ENCODE data around the gene EEF1AKMT4.

Gene EEF1AKMT4

DNA sequence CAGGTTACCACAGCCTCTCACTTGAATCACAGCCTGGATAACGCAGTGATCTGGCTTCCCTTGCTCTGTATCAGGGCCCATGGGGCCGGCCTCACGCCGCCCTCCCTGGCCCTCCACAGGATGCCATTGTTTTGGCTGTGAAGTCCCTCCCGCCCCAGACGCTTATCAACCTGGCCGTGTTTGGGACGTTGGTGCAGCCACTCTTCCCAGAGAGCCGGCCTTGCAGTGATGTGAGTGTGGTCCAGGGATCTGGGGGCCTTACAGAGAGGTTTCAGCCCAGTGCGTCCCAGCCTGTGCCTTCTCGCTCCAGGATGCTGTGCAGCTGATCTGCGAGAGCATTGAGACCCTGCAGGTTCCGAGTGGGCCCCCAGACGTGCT lies 13.4 kb upstream of the EEF1AKMT4 start:
- TF ChIP-seq ZFX (IDR thresholded peaks at IDR 0.05): no peak
- TF ChIP-seq, protein P1, sequence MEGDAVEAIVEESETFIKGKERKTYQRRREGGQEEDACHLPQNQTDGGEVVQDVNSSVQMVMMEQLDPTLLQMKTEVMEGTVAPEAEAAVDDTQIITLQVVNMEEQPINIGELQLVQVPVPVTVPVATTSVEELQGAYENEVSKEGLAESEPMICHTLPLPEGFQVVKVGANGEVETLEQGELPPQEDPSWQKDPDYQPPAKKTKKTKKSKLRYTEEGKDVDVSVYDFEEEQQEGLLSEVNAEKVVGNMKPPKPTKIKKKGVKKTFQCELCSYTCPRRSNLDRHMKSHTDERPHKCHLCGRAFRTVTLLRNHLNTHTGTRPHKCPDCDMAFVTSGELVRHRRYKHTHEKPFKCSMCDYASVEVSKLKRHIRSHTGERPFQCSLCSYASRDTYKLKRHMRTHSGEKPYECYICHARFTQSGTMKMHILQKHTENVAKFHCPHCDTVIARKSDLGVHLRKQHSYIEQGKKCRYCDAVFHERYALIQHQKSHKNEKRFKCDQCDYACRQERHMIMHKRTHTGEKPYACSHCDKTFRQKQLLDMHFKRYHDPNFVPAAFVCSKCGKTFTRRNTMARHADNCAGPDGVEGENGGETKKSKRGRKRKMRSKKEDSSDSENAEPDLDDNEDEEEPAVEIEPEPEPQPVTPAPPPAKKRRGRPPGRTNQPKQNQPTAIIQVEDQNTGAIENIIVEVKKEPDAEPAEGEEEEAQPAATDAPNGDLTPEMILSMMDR (conservative IDR thresholded peaks at IDR 0.05): no peak
- no peak overlapping the region for H3K27ac ChIP-seq

DNA sequence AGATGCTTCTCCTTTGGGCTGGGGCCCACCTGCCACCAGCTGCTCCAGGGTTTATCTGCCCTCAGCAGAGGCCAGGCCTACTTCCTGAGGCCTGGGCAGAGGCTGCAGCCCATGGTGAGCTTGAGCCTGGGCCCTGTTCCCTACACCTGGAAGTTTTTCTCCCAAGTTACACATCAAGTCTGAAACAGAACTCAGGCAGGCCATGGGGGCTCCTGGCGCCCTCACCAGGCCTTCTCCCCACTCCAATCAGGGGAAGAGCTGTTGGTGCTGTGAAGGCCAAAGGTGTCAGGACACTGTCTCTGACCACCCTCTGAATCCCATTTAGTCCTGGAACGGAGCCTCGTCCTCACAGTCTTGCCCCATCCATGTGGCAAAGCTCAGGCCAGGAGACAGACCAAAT lies 12.8 kb upstream of the EEF1AKMT4 start:
- TF ChIP-seq, protein P1 (conservative IDR thresholded peaks at IDR 0.05): no peak
- no peak for TF ChIP-seq ZFX (IDR thresholded peaks at IDR 0.05)
- H3K27ac ChIP-seq: no peak overlapping the region

DNA sequence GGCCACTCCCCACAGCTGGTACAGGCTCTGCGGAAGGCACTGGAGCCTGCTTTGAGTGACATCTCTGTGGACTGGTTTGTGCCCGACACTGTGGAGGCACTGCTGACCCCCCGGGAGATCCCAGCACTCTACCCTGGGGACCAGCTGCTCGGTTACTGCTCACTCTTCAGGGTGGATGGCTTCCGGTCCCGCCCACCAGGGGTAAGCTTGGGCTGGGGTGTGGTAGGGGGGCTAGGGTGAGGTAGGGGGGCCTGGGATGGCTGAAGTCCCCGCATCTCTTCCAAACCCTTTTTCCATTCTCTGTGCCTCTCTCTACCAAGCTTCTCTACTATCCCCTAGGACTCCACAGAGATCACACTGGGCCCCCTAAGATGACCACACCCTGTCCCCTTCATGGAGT lies 12.3 kb upstream of the EEF1AKMT4 start:
- H3K27ac ChIP-seq: no peak overlapping the region
- no peak for TF ChIP-seq ZFX (IDR thresholded peaks at IDR 0.05)
- TF ChIP-seq, protein P1 (conservative IDR thresholded peaks at IDR 0.05): no peak

DNA sequence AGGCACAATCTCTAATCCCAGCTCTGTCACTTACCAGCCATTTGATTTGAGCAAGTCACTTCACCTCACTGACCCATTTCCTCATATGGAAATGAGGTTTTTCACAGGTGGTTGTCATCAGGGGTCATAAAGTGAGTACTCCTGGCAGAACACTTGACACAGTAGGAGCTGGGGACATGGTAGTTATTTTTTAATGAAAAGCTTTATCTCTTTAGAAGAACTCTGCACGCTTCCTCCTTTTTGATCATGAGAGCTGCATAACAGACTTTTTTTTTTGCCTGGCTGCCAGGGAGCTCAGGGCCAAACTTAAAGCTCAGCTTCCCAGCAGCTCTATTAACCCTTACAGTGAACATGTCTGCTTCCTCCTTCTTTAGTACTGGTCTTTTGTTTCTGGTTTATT lies 11.7 kb upstream of the EEF1AKMT4 start:
- no peak overlapping the region for H3K27ac ChIP-seq
- TF ChIP-seq, protein P1 (conservative IDR thresholded peaks at IDR 0.05): no peak
- no peak for TF ChIP-seq ZFX (IDR thresholded peaks at IDR 0.05)

DNA sequence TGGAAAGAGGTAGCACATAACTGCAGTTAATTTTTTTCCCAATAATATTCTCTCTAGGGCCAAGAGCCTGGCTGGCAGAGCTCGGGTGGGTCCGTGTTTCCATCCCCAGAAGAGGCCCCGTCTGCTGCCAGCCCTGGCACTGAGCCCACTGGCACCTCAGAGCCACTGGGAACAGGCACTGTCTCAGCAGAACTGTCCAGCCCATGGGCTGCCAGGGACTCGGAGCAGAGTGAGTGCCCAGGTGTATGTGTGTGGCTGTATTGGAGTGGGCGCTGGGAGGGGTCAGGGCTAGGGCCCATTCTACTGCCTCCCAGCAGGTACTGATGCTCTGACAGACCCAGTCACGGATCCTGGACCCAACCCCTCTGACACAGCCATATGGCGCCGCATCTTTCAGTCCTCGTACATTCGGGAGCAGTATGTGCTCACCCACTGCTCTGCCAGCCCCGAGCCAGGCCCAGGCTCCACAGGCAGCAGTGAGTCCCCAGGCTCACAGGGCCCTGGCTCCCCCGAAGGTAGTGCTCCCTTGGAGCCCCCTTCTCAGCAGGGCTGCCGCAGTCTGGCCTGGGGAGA lies 11.1 kb upstream of the EEF1AKMT4 start:
- no peak overlapping the region for H3K27ac ChIP-seq
- TF ChIP-seq, protein P1 (conservative IDR thresholded peaks at IDR 0.05): no peak
- TF ChIP-seq ZFX (IDR thresholded peaks at IDR 0.05): no peak

DNA sequence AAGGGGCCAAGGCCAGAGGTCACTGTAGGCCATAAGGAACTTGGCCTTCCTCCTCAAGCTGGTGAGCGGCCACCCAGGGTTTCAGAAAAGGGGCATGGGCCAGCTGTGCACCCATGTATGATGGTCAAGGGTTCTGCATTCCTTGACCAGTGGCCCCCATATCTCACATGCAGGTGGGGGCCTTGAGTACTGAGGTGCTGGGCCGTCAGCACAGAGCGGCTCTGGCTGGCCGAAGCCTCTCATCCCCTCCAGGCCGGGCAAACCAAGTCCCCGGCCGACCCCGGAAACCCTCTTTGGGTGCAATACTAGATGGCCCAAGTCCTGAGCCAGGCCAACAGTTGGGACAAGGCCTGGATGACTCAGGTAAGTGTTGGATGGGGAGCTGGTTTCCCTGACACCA lies 10.3 kb upstream of the EEF1AKMT4 start:
- H3K27ac ChIP-seq: no peak overlapping the region
- TF ChIP-seq ZFX (IDR thresholded peaks at IDR 0.05): no peak
- TF ChIP-seq, protein P1 (conservative IDR thresholded peaks at IDR 0.05): no peak

DNA sequence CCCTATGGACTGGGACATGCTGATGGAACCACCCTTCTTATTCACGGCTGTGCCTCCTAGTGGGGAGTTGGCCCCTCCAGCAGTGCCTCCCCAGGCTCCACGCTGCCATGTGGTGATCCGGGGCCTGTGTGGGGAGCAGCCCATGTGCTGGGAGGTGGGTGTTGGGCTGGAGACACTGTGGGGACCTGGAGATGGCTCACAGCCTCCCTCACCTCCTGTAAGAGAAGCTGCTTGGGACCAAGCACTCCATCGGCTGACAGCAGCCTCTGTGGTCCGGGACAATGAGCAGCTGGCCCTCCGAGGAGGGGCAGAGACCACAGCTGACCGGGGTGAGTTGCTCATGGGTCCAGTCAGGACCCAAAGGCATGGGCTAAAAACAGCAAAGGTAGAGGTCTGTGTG lies 9.8 kb upstream of the EEF1AKMT4 start:
- no peak overlapping the region for H3K27ac ChIP-seq
- TF ChIP-seq, protein P1 (conservative IDR thresholded peaks at IDR 0.05): no peak
- no peak for TF ChIP-seq ZFX (IDR thresholded peaks at IDR 0.05)
